ENCODE results near the gene ANKRD53.

ANKRD53 gene

GRCh38 chr2:70943205-70943871 lies 35.1 kb upstream of the ANKRD53 start:
- DNase-seq (ENCODE audit: insufficient read length, low spot score): no peak
- no peak for FAIRE-seq
- TF ChIP-seq SPI1 (IDR thresholded peaks at IDR 0.05; ENCODE audit: low read depth, low read length) (no peak), TAF1 (IDR thresholded peaks at IDR 0.05; ENCODE audit: low read depth, low read length) (no peak), POLR2A (IDR thresholded peaks at IDR 0.05; ENCODE audit: low read depth, low read length) (no peak), PAX5 (IDR thresholded peaks at IDR 0.05; ENCODE audit: insufficient read depth, low read length, severe bottlenecking) (no peak)

GRCh38 chr2:70944111-70944690 lies 34.2 kb upstream of the ANKRD53 start:
- DNase-seq (ENCODE audit: insufficient read length, low spot score) (no peak), FAIRE-seq (no peak)
- TF ChIP-seq SPI1 (IDR thresholded peaks at IDR 0.05; ENCODE audit: low read depth, low read length) (no peak), POU2F2 (IDR thresholded peaks at IDR 0.05; ENCODE audit: low read depth, low read length) (no peak), POLR2AphosphoS5 (IDR thresholded peaks at IDR 0.05; ENCODE audit: low read depth, low read length) (no peak), PAX5 (IDR thresholded peaks at IDR 0.05; ENCODE audit: insufficient read depth, low read length, severe bottlenecking) (no peak), TAF1 (IDR thresholded peaks at IDR 0.05; ENCODE audit: low read depth, low read length) (no peak), POLR2A (IDR thresholded peaks at IDR 0.05; ENCODE audit: low read depth, low read length) (no peak)

DNA sequence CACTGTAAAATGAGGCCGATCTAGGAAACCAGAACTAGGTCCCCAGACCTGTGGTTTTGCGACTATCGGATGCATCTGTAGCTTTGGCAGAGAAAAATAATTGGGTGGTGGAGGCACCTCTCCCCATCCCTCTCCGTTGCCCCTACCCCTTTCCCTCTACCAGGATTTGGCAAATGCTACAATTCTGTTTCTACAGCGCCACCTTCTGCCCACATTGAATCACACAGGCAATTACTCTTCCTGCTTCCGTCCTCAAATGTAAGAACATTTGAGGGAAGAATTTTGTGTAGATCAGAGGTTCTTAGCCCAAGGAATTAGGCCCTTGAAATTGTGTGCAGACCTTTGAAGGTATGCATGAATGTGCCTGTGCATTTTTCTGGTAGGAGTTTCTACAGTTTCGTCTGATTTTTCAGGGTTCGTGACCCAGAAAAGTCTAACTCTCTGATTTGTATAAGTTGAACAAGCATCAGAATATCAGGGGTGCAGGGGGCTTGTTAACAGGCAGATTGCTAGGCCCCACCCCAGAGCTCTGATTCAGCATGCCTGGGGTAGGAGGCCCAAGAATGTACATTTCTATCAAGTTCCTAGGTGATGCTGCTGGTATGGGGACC lies 31.5 kb upstream of the ANKRD53 start:
- no peak for TF ChIP-seq TAF1 (IDR thresholded peaks at IDR 0.05; ENCODE audit: low read depth, low read length)
- TF ChIP-seq PAX5 (IDR thresholded peaks at IDR 0.05; ENCODE audit: insufficient read depth, low read length, severe bottlenecking): no peak
- TF ChIP-seq POLR2AphosphoS5 (IDR thresholded peaks at IDR 0.05; ENCODE audit: low read depth, low read length): no peak
- TF ChIP-seq POU2F2 (IDR thresholded peaks at IDR 0.05; ENCODE audit: low read depth, low read length): no peak
- no peak for TF ChIP-seq SPI1 (IDR thresholded peaks at IDR 0.05; ENCODE audit: low read depth, low read length)
- no peak for TF ChIP-seq POLR2A (IDR thresholded peaks at IDR 0.05; ENCODE audit: low read depth, low read length)
- no peak for DNase-seq (ENCODE audit: insufficient read length, low spot score)
- FAIRE-seq: peak; percentile 28

DNA sequence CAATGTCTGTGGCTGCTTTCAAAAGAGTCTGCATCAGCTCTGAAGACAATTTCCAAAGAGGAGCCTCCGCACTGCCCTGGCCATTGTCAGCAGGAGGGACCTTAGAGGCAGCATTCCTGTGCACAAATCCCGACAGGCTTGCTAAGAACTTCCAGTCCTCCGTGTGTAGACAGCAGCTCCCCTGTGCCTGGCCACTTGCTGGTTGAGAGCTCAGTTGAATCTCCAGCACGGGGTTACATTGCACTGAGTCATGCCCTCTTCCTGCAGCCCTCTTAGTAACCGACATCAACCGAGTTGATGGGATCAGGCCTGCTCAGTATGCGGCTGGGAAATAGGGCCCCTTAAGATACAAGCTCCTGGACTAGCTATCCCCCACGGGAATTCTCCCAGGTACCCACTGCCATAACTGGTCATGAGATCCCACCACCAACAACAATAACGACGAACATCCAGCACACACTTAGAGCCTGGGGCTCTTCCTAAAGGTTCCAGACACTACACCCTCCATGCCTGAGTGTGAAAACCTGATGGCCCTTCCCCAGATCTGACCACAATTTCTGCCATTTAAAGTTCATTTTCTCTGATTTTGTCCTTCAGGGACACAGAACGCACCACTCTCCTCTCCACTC lies 30.8 kb upstream of the ANKRD53 start:
- TF ChIP-seq POU2F2 (IDR thresholded peaks at IDR 0.05; ENCODE audit: low read depth, low read length): no peak
- no peak for TF ChIP-seq POLR2AphosphoS5 (IDR thresholded peaks at IDR 0.05; ENCODE audit: low read depth, low read length)
- no peak for TF ChIP-seq POLR2A (IDR thresholded peaks at IDR 0.05; ENCODE audit: low read depth, low read length)
- TF ChIP-seq TAF1 (IDR thresholded peaks at IDR 0.05; ENCODE audit: low read depth, low read length): no peak
- TF ChIP-seq PAX5 (IDR thresholded peaks at IDR 0.05; ENCODE audit: insufficient read depth, low read length, severe bottlenecking): no peak
- TF ChIP-seq SPI1 (IDR thresholded peaks at IDR 0.05; ENCODE audit: low read depth, low read length): no peak
- DNase-seq (ENCODE audit: insufficient read length, low spot score): no peak
- no peak for FAIRE-seq

DNA sequence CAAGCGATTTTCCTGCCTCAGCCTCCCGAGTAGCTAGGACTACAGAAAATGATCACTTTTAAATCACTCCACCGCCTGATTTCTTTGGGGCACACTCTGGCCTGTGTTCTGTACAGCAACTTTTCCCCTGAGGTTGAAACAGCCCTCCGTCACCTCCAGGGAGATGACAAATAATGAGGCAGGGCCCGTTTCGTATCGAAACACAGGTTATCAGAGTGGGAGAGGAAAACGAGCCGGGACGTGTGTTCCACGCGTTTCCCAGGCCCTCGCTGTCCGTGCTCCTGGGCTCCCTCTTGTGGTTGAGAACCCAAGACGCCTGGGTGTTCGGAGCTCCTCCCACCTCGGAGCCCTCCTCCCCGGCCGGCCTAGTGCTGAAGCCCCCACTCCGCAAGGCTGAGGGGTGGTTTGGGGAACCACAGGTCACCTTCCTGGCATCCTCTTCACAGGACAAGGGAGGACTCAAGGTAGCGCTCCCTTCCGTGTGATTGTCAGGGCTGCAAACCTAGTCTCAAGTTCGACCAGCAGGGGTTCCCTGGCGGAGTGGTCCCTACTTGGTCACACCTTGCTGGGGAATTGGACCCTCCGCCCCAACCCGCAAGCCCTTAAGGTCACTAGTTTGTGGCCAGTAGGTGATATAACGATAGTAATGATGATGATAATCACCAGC lies 30.0 kb upstream of the ANKRD53 start:
- TF ChIP-seq SPI1 (IDR thresholded peaks at IDR 0.05; ENCODE audit: low read depth, low read length) (no peak), PAX5 (IDR thresholded peaks at IDR 0.05; ENCODE audit: insufficient read depth, low read length, severe bottlenecking) (no peak), POU2F2 (IDR thresholded peaks at IDR 0.05; ENCODE audit: low read depth, low read length) (no peak), POLR2AphosphoS5 (IDR thresholded peaks at IDR 0.05; ENCODE audit: low read depth, low read length) (no peak), POLR2A (IDR thresholded peaks at IDR 0.05; ENCODE audit: low read depth, low read length) (no peak), TAF1 (IDR thresholded peaks at IDR 0.05; ENCODE audit: low read depth, low read length) (no peak)
- FAIRE-seq: peak; percentile 31
- peak; percentile 66 for DNase-seq (ENCODE audit: insufficient read length, low spot score)

DNA sequence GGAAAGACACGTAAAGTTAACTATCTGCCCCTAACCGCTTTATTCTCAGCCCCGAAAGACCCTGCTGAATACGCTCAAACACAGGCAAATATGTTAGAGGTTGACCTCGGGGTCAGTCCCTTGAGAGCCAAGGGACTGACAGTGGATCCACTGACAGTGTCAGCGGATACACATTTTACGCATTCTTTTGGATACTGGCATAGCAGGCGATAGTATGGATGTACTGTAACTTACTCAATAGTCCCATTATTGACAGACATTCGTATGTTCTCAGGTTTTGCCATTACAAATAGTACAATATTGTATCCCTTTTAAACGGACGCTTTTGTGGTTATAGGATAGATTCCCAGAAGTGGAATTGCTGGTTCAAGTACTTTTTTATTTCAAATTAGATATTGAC lies 29.3 kb upstream of the ANKRD53 start:
- FAIRE-seq: no peak
- TF ChIP-seq TAF1 (IDR thresholded peaks at IDR 0.05; ENCODE audit: low read depth, low read length): no peak

GRCh38 chr2:70954886-70955285 lies 23.5 kb upstream of the ANKRD53 start:
- no peak for TF ChIP-seq POLR2A (IDR thresholded peaks at IDR 0.05; ENCODE audit: low read depth, low read length)
- no peak for TF ChIP-seq POU2F2 (IDR thresholded peaks at IDR 0.05; ENCODE audit: low read depth, low read length)
- no peak for TF ChIP-seq SPI1 (IDR thresholded peaks at IDR 0.05; ENCODE audit: low read depth, low read length)
- no peak for TF ChIP-seq PAX5 (IDR thresholded peaks at IDR 0.05; ENCODE audit: insufficient read depth, low read length, severe bottlenecking)
- TF ChIP-seq POLR2AphosphoS5 (IDR thresholded peaks at IDR 0.05; ENCODE audit: low read depth, low read length): no peak
- no peak for TF ChIP-seq TAF1 (IDR thresholded peaks at IDR 0.05; ENCODE audit: low read depth, low read length)
- FAIRE-seq (no peak), DNase-seq (ENCODE audit: insufficient read length, low spot score) (no peak)

More for the DNA sequence above, 29.3 kb upstream of the ANKRD53 start:
- no peak for DNase-seq (ENCODE audit: insufficient read length, low spot score)

DNA sequence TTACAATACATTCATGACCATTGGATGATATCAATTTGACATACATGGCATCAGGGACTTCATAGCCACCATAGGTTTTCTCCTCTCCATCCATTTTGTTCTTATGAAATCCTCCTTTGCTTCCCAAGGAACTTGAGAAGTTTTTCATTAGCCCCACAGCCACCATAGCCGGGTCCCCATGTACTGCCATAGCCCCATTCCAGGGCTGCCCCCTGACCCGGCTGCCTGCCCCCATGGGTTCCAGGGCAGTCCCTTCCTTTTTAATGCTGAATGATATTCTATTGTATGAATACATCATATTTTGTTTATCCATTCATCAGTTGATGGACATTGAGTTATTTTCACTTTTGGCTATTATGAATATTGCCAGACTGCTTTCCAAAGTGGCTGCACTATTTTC lies 22.3 kb upstream of the ANKRD53 start:
- TF ChIP-seq POLR2A (IDR thresholded peaks at IDR 0.05; ENCODE audit: low read depth, low read length) (no peak), SPI1 (IDR thresholded peaks at IDR 0.05; ENCODE audit: low read depth, low read length) (no peak), TAF1 (IDR thresholded peaks at IDR 0.05; ENCODE audit: low read depth, low read length) (no peak), POU2F2 (IDR thresholded peaks at IDR 0.05; ENCODE audit: low read depth, low read length) (no peak), PAX5 (IDR thresholded peaks at IDR 0.05; ENCODE audit: insufficient read depth, low read length, severe bottlenecking) (no peak), POLR2AphosphoS5 (IDR thresholded peaks at IDR 0.05; ENCODE audit: low read depth, low read length) (no peak)
- FAIRE-seq: no peak
- no peak for DNase-seq (ENCODE audit: insufficient read length, low spot score)

DNA sequence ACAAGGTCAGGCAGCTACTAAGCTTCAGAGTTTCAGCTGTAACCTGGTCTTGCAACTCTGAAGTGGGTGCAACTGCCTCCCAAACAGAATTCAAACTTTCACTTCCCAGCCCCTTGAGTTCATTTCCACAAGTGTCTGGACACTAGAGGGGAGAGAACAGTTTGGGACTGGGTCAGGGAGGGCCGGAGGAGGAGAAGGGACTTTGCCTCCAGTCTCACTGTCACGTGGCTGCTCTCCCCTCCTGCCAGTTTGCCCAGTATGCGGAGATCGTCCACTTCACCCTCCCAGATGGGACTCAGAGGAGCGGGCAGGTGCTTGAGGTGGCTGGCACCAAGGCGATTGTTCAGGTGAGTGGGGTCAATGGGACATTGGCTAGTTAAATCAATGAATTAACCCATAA lies 20.6 kb upstream of the ANKRD53 start:
- no peak for FAIRE-seq
- TF ChIP-seq POLR2AphosphoS5 (IDR thresholded peaks at IDR 0.05; ENCODE audit: low read depth, low read length): no peak
- no peak for TF ChIP-seq SPI1 (IDR thresholded peaks at IDR 0.05; ENCODE audit: low read depth, low read length)
- no peak for TF ChIP-seq POU2F2 (IDR thresholded peaks at IDR 0.05; ENCODE audit: low read depth, low read length)
- no peak for TF ChIP-seq PAX5 (IDR thresholded peaks at IDR 0.05; ENCODE audit: insufficient read depth, low read length, severe bottlenecking)
- no peak for TF ChIP-seq TAF1 (IDR thresholded peaks at IDR 0.05; ENCODE audit: low read depth, low read length)
- no peak for TF ChIP-seq POLR2A (IDR thresholded peaks at IDR 0.05; ENCODE audit: low read depth, low read length)
- no peak for DNase-seq (ENCODE audit: insufficient read length, low spot score)

Measured in GM12891 (cell line).